Activated naive CD8-positive, alpha-beta T cell treated with anti-CD3 and anti-CD28 coated beads, Interleukin-2, amount 10 ng/mL, durations not matched to agents 7 days and 5 days (primary cell): Measurements from ENCODE around the gene UAP1. TPM values are rescaled to one million over a fixed set of nuclear protein-coding genes. Genes with fewer than 3 reads are reported as not detected.
"Not testable (repeated sequence)": the region's sequence is repeated elsewhere in the genome, so short reads cannot be mapped to it uniquely, and the experiment has no call there.

Experiments
- ATAC-seq: fragments of 150-1000 bp; cut with Tn5 transposase; one replicate; pipeline ENCODE4 v1.10.0; 2021; ENCODE audit warnings: low read depth, moderate library complexity
- POLR2A ChIA-PET: fragments of 350-600 bp; sonication (Branson Sonifier 250); formaldehyde crosslinking; loops from one replicate; lab custom pipeline; 2021; ENCODE audit warnings: antibody characterized with exemption; lab: Charles Lee
- DNase-seq: peaks from one replicate; pipeline ENCODE4 v3.0.0; 2021
- H3K27ac Mint-ChIP-seq: one replicate; pipeline ENCODE4 v1.8.0; 2022; ENCODE audit warnings: mild to moderate bottlenecking, mixed read lengths
- H3K27me3 Mint-ChIP-seq: one replicate; pipeline ENCODE4 v1.8.0; 2022; ENCODE audit warnings: mild to moderate bottlenecking, moderate library complexity, mixed read lengths
- H3K36me3 Mint-ChIP-seq: one replicate; pipeline ENCODE4 v1.8.0; 2021; ENCODE audit warnings: mild to moderate bottlenecking, mixed read lengths
- H3K4me1 Mint-ChIP-seq: one replicate; pipeline ENCODE4 v1.8.0; 2021; ENCODE audit warnings: mixed read lengths
- H3K4me3 Mint-ChIP-seq: one replicate; pipeline ENCODE4 v1.8.0; 2022; ENCODE audit warnings: mild to moderate bottlenecking, moderate library complexity, mixed read lengths
- H3K9me3 Mint-ChIP-seq: one replicate; pipeline ENCODE4 v1.8.0; 2021; ENCODE audit warnings: mixed read lengths
- total RNA-seq, 2 experiments: library from RNA; stranded (reverse); gene quantifications; one replicate each; pipeline ENCODE4 v1.2.3, GENCODE V29; 2021

Gene UAP1
- total RNA-seq, 2 experiments from 2014 or later: 15.4 to 15.9 TPM

DNA sequence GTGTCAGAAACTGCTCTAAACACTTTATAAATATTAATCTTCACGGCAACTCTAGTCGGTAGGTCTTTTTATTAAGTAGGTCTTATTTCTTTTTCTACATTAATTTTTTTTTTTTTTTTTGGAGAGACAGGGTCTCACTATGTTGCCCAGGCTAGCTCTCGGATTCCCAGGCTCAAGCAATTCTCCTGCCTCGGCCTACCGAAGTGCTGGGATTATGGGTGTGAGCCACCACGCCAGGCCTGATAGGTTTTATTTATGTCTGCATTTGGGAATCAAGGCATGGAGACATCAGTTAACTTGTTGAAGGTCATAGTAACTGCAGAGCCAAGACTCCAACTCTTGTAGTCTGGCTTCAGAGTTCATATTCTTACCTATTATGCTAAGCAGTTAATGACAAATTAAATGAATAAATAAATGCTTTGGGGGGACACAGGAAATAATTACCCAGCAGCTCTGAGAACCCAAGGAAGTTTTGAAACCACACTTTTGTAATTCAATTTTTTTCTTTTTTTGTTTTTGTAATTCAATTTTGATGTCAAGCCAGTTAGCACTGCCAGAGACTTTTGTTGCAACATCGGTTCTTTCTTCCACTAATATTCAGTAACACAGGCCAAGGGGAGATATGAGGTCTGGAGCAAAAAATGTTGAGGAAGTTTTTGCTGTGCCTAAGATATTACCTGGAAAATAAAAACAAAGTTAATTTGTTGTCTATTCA lies 9.4 kb upstream of the UAP1 start:
- peaks cover 7% of the 10 kb centered on the region for H3K27me3 Mint-ChIP-seq
- no peaks in the 10 kb centered on the region for H3K4me1 Mint-ChIP-seq
- H3K36me3 Mint-ChIP-seq: no peaks in the 10 kb centered on the region
- H3K27ac Mint-ChIP-seq: no peak overlapping the region
- ATAC-seq (no peak), DNase-seq (no peak)
- H3K9me3 Mint-ChIP-seq: no peaks in the 10 kb centered on the region
- POLR2A ChIA-PET: no interaction called here
- H3K4me3 Mint-ChIP-seq: no peak overlapping the region

GRCh38 chr1:162552684-162553252 lies 8.8 kb upstream of the UAP1 start:
- H3K27ac Mint-ChIP-seq: no peak overlapping the region
- ATAC-seq: no peak
- no peaks in the 10 kb centered on the region for H3K9me3 Mint-ChIP-seq
- H3K27me3 Mint-ChIP-seq: peaks cover 9% of the 10 kb centered on the region
- no peaks in the 10 kb centered on the region for H3K36me3 Mint-ChIP-seq
- H3K4me3 Mint-ChIP-seq: no peak overlapping the region
- POLR2A ChIA-PET: no interaction called here
- no peak for DNase-seq
- H3K4me1 Mint-ChIP-seq: no peaks in the 10 kb centered on the region

GRCh38 chr1:162554258-162554657 lies 7.3 kb upstream of the UAP1 start:
- H3K36me3 Mint-ChIP-seq: no peaks in the 10 kb centered on the region
- ATAC-seq (no peak), DNase-seq (no peak)
- H3K27ac Mint-ChIP-seq: no peak overlapping the region
- no peaks in the 10 kb centered on the region for H3K4me1 Mint-ChIP-seq
- no peaks in the 10 kb centered on the region for H3K9me3 Mint-ChIP-seq
- no peak overlapping the region for H3K4me3 Mint-ChIP-seq
- peaks cover 12% of the 10 kb centered on the region for H3K27me3 Mint-ChIP-seq
- POLR2A ChIA-PET: no interaction called here

GRCh38 chr1:162557536-162557935 lies 4.0 kb upstream of the UAP1 start:
- POLR2A ChIA-PET: no interaction called here
- Mint-ChIP-seq H3K9me3 (no peaks in the 10 kb centered on the region), H3K4me1 (peaks cover 17% of the 10 kb centered on the region), H3K27ac (no peak overlapping the region), H3K27me3 (peaks cover 12% of the 10 kb centered on the region), H3K36me3 (no peaks in the 10 kb centered on the region), H3K4me3 (no peak overlapping the region)
- ATAC-seq (no peak), DNase-seq (no peak)

GRCh38 chr1:162560303-162561036 lies 1.1 kb upstream of the UAP1 start:
- POLR2A ChIA-PET: interaction anchor here (0.6 to 1.5 kb wide), 2 partner anchors 15 to 22 kb away, joined by 3 read pairs; no protein-coding TSS in a partner anchor
- H3K27ac Mint-ChIP-seq: peak overlapping the region; percentile 93
- H3K36me3 Mint-ChIP-seq: no peaks in the 10 kb centered on the region
- peaks cover 32% of the 10 kb centered on the region for H3K4me1 Mint-ChIP-seq
- peaks cover 12% of the 10 kb centered on the region for H3K27me3 Mint-ChIP-seq
- DNase-seq (no peak), ATAC-seq (no peak)
- H3K9me3 Mint-ChIP-seq: no peaks in the 10 kb centered on the region
- H3K4me3 Mint-ChIP-seq: peak overlapping the region; percentile 91

- peaks cover 34% of the 10 kb centered on the region for H3K4me1 Mint-ChIP-seq
- H3K4me3 Mint-ChIP-seq: peak overlapping the region; percentile 91
- H3K36me3 Mint-ChIP-seq: peaks cover 1% of the 10 kb centered on the region
- H3K27ac Mint-ChIP-seq: peak overlapping the region; percentile 93
- peaks cover 12% of the 10 kb centered on the region for H3K27me3 Mint-ChIP-seq
- ATAC-seq: peak; percentile 94
- H3K9me3 Mint-ChIP-seq: no peaks in the 10 kb centered on the region
- POLR2A ChIA-PET: interaction anchor here (0.6 to 1.5 kb wide), 2 partner anchors 15 to 23 kb away, joined by 3 read pairs; no protein-coding TSS in a partner anchor
- peak; percentile 98 for DNase-seq
These were observed 396 bp upstream of the UAP1 start for GRCh38 chr1:162561037-162561615.

GRCh38 chr1:162562470-162562828 lies 927 bp downstream of the UAP1 start:
- ATAC-seq (no peak), DNase-seq (no peak)
- Mint-ChIP-seq H3K4me3 (peak overlapping the region; percentile 85), H3K27ac (peak overlapping the region; percentile 76), H3K27me3 (peaks cover 4% of the 10 kb centered on the region), H3K4me1 (peaks cover 34% of the 10 kb centered on the region), H3K9me3 (no peaks in the 10 kb centered on the region), H3K36me3 (peaks cover 8% of the 10 kb centered on the region)
- POLR2A ChIA-PET: no interaction called here

- DNase-seq (no peak), ATAC-seq (no peak)
- H3K36me3 Mint-ChIP-seq: peaks cover 21% of the 10 kb centered on the region
- no peak overlapping the region for H3K4me3 Mint-ChIP-seq
- no peak overlapping the region for H3K27ac Mint-ChIP-seq
- H3K4me1 Mint-ChIP-seq: peaks cover 34% of the 10 kb centered on the region
- no peaks in the 10 kb centered on the region for H3K27me3 Mint-ChIP-seq
- H3K9me3 Mint-ChIP-seq: no peaks in the 10 kb centered on the region
- POLR2A ChIA-PET: no interaction called here
These were observed 3.3 kb downstream of the UAP1 start for GRCh38 chr1:162564762-162565218.

DNA sequence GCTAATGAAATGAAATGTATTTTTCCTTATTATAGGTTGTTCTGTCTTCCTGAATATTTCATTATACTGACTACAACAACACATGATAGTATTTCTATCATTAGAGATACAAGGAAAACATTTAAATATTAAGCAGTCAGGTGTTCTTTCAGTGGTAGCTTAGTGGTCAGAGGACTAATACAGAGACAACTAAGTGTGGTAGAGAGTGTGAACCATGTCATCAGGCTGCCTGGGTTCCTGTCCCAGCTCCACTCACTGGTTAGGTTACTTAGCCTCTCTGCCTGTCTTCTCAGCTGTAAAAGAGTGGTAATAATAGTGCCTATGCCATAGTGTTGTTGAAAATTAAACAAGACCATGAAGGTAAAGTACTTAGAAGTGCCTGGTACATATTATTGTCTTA lies 3.9 kb downstream of the UAP1 start:
- H3K4me1 Mint-ChIP-seq: peaks cover 30% of the 10 kb centered on the region
- no peaks in the 10 kb centered on the region for H3K27me3 Mint-ChIP-seq
- H3K9me3 Mint-ChIP-seq: no peaks in the 10 kb centered on the region
- ATAC-seq (no peak), DNase-seq (no peak)
- POLR2A ChIA-PET: no interaction called here
- no peak overlapping the region for H3K27ac Mint-ChIP-seq
- H3K36me3 Mint-ChIP-seq: peaks cover 21% of the 10 kb centered on the region
- H3K4me3 Mint-ChIP-seq: no peak overlapping the region

DNA sequence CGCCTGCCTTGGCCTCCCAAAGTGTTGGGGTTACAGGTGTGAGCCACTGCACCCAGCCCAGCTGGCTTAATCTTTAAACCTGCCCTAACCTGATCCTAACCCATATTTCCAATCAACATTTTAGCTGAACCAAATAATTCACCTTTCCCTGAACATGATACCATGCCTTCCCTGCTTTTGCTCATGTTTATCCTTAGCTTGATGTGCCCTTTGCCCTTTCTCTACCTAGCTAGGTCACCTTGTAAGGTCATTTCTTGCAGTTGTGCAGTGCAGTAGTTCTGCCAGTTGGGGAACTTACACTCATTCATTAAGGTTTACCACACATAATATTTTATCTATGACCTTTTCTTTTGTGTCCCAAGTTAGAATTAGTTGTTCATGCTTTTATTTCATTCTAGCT lies 5.3 kb downstream of the UAP1 start:
- H3K27ac Mint-ChIP-seq: no peak overlapping the region
- POLR2A ChIA-PET: no interaction called here
- no peak overlapping the region for H3K4me3 Mint-ChIP-seq
- H3K9me3 Mint-ChIP-seq: no peaks in the 10 kb centered on the region
- H3K4me1 Mint-ChIP-seq: peaks cover 24% of the 10 kb centered on the region
- ATAC-seq (no peak), DNase-seq (no peak)
- H3K36me3 Mint-ChIP-seq: peaks cover 21% of the 10 kb centered on the region
- H3K27me3 Mint-ChIP-seq: no peaks in the 10 kb centered on the region

DNA sequence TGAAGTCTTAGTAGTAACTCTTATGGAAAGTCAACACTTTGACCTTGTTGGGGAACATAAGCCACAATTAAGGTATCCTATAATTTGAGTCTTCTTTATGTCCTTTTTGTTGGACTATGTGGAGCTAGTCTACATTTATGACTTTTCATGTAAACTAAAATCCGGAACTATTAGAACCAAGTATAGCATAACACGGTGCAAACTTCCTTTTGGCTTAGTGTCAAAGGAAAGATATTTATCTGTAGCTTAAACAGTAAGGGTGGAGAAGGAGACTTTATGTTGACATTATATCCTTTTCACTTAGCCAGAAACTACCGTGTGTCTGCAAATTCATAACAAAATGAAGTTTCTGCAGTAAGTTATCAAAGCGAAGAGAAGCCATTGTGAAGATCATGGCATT lies 7.3 kb downstream of the UAP1 start:
- POLR2A ChIA-PET: no interaction called here
- no peaks in the 10 kb centered on the region for H3K27me3 Mint-ChIP-seq
- ATAC-seq (no peak), DNase-seq (no peak)
- no peak overlapping the region for H3K4me3 Mint-ChIP-seq
- no peaks in the 10 kb centered on the region for H3K9me3 Mint-ChIP-seq
- no peak overlapping the region for H3K27ac Mint-ChIP-seq
- peaks cover 26% of the 10 kb centered on the region for H3K36me3 Mint-ChIP-seq
- peaks cover 16% of the 10 kb centered on the region for H3K4me1 Mint-ChIP-seq

- H3K9me3 Mint-ChIP-seq: no peaks in the 10 kb centered on the region
- POLR2A ChIA-PET: no interaction called here
- ATAC-seq (no peak), DNase-seq (no peak)
- H3K27me3 Mint-ChIP-seq: no peaks in the 10 kb centered on the region
- peaks cover 5% of the 10 kb centered on the region for H3K4me1 Mint-ChIP-seq
- H3K36me3 Mint-ChIP-seq: peaks cover 26% of the 10 kb centered on the region
- H3K4me3 Mint-ChIP-seq: no peak overlapping the region
- no peak overlapping the region for H3K27ac Mint-ChIP-seq
These were observed 9.2 kb downstream of the UAP1 start for GRCh38 chr1:162570718-162571117.

DNA sequence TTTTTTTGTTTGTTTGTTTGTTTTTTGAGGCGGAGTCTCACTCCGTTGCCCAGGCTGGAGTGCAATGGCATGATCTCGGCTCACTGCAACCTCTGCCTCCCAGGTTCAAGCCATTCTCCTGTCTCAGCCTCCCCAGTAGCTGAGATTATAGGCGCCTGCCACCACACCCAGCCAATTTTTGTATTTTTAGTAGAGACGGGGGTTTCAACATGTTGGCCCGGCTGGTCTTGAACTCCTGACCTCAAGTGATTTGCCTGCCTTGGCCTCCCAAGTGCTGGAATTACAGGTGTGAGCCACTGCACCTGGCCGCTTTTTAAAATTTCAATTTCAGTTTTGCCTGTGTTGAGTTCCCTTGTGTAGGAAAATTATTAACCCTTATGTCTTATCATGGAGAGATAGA lies 9.6 kb downstream of the UAP1 start:
- H3K27ac Mint-ChIP-seq, H3K9me3 Mint-ChIP-seq, ATAC-seq, DNase-seq, H3K4me1 Mint-ChIP-seq, POLR2A ChIA-PET, H3K4me3 Mint-ChIP-seq, H3K27me3 Mint-ChIP-seq: not testable (repeated sequence)
- peaks cover 24% of the 10 kb centered on the region for H3K36me3 Mint-ChIP-seq
